HG02943 (cell line): Measurements from ENCODE around the gene PHRF1.
"Not testable (repeated sequence)": the region's sequence is repeated elsewhere in the genome, so short reads cannot be mapped to it uniquely, and the experiment has no call there.

Source experiments
- ATAC-seq: cut with Tn5 transposase; IDR thresholded peaks from one replicate; pipeline ENCODE4 v1.9.1; 2021; ENCODE audit warnings: mild to moderate bottlenecking, low read depth, moderate library complexity; ENCODE audit not compliant: unreplicated experiment

The PHRF1 gene

DNA sequence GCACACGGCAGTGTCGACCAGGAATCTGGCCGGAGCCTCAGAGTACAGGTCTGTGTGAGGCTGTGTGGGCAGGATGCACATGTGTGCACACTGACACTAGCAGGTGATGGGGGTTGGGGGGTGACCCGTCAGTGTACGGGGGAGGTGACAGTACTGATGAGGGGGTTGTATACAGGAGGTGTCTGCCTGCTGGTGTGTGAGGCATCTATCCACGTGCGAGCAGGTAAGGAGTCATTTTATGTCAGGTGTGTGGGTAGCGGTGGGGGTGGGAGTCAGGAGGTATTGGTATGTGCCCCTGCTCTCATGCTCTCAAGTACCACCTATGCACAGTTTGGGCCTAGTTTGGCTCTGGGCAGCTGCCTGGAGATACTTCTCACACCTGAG lies 4.5 kb upstream of the PHRF1 start:
- ATAC-seq = no peak

DNA sequence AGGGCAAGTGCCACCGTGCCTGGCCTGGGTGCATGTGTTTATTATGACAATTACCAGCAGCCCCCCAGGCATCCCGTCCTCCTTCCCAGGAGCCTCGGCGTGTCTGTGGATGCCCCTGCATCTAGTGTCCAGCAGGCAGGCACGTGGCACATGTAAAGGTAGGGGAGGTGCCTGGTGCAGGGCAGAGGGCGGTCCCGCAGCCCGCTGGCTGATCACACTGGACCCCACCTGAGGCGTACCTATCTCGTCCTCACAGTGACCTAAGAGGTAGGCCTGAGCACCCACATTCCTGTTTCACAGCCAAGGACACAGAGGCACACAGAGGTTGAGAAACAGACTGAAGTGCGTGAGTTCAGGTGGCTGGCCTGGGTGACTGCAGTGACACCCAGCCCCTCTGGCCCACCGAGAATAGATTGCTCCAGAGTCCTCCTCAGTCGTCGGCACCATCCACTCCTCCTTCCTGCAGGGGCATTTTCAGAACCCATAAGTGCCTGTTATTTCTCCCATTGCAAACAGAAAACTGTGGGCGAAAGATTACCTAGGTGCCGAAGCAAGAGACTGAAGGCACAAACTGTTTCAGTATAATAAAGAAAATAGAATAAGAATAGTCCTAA lies 3.0 kb upstream of the PHRF1 start:
- no peak for ATAC-seq

DNA sequence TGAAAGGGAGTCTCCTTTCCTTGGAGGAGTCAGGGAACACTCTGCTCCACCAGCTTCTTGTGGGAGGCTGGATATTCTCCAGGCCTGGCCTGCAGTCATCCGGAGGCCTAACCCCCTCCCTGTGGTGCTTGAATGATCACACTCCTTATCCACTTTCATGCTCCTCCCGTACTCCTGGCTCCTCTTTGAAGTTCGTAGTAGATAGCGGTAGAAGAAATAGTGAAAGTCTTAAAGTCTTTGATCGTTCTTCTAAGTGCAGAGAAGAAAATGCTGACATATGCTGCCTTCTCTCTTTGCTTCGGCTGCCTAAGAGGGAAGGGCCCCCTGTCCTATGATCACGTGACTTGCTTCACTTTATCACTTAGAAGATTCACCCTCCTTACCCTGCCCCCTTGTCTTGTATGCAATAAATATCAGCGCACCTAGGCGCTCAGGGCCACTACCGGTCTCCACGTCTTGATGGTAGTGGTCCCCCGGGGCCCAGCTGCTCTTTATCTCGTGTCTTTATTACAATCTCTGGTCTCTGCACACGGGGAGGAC lies 2.2 kb upstream of the PHRF1 start:
- ATAC-seq = not testable (repeated sequence)

DNA sequence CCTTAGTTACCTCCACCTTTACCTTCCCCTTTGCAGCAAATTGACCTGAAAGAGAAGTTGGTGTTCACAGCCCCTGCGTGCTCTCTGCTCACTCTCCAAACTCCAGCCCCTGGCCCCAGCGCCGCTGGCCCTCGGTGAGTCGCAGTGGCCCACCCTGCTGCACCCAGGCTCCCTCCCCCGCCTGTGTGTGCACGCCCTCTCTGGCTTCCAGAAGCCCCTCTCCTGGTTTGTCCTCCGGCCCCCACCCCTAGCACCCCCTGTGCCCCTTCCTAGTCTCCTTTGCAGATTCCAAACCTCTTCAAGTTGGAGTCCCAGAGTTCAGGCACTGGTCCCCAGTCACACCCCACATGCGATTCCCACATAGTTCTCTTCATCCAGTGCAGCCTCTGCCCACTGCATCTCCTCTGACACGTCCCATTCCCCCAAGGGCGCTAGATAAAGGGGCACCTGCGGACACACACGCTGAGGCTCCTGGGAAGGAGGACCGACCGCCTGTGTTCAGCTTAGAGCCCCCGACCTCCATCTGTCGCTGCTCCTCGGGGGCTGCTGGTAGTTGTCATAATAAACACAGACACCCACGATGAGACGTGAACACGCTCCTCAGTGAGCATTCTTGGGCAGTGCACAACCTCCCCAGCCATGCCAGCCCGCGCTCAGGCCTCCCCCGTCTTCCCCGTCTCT lies 1.5 kb upstream of the PHRF1 start:
- no peak for ATAC-seq

DNA sequence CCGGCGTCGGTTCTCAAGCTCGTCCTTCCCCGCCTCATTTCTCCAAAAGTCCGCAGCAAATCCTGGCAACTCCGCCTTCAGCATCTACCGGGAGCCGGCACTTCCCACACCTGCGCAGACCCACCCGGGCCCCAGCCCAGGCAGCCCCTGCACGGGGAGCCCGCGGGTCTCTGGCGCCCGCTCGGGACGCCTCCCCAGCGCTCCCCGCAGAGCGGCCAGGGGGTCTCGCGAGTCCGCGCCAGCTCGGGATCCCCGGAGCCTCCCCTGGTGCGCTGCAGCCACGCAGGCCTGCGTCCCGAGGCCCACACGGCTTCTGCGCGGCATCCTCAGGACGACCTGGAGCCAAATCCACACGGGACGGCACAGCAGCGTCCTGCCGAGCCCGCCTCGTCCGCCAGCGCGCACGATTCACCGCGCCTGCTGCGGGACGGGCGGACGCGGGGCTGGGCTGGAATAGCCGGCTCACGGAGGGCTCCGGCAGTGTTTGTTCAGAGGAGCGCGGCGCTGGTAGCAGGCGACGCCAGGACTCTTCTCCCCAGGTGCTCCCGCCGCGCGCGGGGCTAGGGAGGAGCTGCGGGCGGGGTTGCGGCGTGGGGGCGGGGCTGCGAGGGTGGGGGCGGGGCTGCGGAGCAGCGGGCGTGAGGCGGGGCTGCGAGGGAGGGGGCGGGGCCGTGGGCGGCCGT lies 816 bp upstream of the PHRF1 start:
- peak; percentile 31 for ATAC-seq

DNA sequence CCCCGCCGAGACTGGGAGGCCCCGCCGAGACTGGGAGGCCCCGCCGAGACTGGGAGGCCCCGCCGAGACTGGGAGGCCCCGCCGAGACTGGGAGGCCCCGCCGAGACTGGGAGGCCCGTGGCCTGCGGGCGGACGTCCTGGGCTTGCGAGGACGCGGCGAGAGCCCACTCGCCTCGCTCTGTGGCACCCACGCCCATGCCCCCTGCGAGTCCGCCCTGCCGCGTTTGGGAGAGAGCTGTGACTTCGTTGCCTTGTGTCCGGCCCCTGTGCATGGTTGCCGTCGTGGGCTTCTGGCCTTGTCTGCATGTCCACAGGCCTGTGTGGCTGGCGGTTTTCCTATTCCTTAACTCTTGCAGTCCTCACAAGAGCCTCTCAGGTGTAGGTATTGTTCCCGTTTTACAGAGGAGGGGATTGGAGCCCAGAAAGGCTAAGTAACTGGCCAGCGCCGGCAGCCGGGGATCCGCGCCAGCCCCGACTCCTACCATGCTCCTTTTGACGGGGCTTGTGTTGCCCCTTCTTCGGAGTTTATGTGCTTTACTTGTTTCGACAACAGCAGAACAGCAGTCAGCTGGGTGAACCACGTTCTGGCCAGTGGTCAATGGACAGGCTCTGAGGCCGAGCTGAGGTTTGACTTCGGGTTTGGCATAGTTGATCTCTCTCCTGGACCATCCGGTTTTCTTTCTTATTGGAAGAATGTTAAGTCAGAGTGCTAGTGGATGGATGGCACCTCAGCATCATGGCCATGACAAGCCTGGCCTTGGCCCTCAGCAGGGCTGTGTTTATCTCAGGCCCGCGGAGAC lies 741 bp downstream of the PHRF1 start:
- no peak for ATAC-seq

DNA sequence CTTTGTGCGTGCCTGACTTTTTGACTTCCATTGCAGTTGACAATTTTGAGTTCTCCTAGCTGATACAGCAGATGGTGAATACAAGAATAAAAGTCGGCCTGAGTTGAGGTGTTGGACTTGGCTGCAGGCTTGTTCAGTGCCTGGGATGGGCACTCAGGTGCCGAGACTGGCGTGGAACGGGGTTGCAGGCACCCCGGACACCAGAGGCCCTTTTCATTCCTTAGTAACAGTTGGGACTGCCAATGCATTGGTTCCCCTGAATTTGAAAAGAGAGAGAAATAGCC lies 1.3 kb downstream of the PHRF1 start:
- no peak for ATAC-seq

DNA sequence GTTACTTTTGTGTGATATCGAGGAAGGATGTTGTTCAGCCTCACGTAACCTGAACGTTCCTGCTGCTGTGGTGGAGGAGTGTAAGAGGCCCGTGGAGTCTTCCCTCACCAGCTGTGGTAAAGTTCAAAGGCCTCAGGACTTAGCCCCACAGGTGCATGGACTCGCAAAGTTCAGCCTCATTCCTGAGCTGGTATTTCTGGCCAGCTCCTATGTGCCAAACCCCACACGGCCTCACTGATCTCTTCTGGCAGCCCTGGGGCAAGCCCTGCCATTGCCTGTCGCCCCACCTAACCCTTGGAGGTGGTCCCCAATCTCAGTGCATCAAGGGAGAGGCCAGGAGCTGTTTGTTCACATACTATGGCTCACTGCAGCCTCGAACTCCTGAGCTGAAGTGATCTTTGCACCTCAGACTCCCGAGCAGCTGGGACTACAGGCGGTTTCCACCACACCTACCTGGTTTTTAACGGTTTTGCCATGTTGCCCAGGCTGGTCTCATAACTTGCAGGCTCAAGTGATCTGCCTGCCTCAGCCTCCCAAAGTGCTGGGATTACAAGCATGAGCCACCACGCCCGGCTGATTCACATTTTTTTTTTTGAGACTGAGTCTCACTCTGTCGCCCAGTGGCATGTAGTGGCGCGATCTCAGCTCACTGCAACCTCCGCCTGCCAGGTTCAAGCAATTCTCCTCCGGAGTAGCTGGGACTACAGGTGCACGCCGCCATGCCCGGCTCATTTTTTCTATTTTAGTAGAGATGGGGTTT lies 2.2 kb downstream of the PHRF1 start:
- ATAC-seq = no peak

DNA sequence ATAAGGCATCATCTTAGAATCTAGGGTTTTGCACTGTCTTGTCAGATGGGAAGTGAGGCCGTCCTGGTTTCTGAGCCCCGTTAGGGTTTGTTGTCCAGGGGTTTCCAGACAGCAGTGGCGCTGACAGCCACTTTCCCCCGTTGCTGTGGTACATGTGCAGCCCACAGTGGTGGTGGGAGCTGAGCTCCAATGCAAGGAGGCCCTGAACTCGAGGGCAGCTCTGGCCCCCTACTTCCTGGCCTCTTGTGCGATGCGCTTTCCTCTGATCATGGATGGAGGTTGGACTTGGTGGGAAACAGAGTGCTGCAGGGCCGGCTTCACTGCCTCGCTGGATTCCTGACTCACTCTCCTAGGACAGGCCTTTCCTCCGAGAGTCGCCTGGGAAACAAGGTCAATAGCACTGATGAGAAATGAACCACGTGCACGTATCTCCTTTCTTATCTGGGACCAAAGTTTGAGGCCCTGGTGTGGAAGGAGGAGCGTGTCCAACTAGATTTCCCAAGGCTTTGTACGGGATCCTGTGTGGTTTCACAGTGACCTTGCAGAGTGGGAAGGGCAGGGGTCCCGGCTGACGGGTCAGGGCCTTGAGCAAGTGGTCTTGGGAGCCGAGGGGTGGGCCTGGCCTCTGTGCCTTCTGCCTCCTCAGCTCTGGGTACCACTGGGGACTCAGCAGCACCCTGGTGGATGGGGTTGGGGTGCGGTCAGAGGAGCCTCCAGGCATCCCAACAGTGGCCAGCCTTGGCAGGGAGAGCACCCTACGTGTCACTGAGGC lies 3.7 kb downstream of the PHRF1 start:
- no peak for ATAC-seq

DNA sequence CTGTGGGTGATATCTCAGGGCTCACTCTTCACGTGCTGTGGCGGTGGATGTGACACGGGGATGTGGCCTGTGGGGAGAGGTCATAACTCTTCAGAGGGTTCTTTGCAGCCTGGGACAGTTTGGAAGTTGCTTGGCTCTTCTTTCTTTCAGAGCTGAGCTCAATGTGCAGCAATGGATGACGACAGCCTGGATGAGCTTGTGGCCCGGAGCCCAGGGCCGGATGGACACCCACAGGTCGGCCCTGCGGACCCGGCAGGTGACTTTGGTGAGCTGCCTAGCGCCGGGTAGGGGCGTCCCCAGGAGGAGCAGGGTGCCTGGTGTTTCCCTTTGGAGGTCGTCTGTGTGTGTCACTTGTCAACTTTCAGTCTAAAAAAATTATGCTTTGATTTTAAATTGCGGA lies 5.1 kb downstream of the PHRF1 start:
- ATAC-seq = no peak

DNA sequence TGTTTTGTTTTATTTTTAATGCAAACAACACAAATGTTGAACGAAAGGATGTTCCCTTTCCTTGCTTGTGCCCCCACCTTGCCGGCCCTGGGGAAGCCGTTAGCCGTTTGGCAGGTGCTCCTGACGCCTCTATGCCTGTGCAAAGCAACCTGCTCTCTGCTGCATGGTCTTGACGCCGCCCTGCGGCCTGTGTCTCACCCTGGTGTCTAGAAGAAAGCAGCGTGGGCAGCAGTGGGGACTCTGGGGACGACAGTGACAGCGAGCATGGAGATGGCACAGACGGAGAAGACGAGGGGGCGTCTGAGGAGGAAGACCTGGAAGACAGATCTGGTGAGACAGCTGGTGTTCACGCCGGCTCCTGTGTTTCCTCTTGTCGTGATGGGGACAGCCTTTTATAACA lies 5.5 kb downstream of the PHRF1 start:
- no peak for ATAC-seq

DNA sequence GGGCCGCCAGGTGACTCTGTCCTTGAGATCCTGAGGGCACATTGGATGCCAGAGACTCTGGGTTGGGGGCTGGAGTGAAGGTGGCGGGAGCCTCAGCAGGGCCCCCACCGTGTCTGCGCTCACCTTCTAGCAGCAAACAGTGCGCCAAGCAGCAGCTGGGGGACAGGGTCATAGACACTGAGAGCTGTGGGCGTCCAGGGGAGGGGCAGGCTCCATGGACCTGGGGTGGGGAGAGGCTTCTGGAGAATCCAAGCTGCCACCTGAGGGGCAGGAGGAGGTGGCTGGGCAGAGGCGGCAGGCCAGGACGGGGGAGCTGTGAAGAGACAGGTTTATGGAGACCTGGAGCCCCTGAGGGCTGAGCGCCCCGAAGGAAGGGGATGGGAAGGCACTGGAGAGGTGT lies 8.0 kb downstream of the PHRF1 start:
- ATAC-seq = no peak

DNA sequence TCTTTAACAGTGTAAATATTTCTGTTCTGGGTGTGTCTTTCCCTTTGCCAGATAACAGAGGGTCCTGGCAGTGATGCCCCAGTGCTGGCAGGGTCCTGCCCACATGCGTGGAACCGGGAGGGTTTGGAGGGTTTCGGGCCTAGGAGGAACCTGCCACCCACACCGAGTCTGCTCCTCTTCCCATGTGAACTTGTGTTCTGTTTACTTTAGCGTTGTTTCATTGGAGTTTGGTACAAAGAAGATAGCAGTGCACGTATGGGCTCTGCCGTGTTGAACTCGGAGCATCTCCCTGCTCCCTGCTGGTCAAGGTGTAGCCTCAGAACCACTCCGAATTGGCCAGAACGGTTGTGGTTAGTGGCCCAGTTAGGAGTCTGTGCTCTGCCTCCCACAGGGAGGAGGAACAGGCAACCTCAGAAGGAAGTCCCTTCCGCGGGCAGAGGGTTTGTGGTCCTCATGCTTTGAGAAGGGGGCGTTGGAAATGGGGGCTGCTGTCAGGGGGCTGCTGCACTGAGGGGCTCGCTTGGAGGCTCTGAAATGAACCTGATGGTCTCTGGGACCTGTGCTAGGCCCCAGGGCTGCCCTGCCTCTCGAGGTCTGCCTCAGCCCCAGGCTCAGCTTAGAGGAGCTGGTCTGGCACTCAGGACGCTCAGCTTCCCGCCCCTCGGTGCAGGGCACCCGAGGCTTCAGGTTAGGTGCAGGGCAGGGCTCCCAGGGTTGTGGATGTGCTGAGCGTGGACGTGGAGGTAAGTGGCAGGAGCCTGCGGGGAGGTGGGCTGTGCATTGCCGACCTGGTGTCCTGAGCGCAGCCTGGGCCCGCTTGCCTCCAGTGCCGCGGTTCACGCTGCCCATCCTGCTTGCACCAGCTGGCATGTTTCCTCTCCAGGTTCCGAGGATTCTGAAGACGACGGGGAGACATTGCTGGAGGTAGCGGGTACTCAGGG lies 10.4 kb downstream of the PHRF1 start:
- no peak for ATAC-seq

DNA sequence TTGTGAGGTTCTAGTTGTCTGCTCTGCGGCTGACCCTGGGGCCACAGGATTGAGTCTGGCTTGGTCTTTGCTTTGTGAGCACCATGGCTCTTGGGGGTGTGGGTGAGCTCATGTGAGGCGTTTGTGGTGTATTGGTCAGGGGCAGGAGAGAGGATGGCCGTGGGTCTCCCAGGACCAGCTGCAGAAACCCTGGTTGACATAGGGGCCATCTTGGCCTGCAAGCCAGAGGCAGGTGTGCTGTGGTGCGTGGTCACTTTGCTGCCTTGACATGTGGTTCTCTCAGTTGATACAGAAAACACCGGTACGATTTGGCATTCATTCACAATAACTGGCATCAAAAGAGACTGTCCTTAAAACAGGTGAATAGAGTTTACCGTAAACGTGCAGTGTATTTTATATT lies 11.3 kb downstream of the PHRF1 start:
- ATAC-seq = no peak

DNA sequence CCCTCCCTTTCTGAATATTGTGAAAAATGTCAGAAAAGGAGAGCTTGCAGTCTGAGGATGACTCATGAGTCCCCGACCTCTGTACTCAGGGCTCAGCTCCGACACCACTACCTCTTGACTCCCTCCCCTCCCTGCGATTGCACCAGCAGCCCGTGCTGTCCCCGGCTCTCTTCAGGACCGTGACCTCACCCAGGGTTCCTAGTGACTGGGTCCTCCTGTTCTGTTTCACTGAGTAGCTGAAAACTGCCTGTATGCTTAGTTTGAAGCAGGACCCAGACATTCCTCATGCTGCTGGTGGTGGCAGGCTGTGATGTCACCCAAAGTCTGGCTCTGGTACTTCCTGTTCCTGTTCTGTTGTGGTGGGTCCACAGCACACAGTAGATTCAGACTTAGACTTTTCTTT lies 11.7 kb downstream of the PHRF1 start:
- no peak for ATAC-seq

DNA sequence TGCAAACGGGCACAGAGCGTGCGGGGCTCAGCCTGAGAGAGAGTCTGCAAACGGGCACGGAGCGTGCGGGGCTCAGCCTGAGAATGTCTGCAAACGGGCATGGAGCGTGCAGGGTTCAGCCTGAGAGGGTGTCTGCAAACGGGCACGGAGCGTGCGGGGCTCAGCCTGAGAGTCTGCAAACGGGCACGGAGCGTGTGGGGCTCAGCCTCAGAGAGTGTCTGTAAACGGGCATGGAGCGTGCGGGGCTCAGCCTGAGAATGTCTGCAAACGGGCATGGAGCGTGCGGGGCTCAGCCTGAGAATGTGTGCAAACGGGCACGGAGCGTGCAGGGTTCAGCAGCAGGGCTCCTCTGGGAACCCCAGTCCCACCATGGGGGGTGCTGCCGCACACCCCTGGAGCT lies 13.5 kb downstream of the PHRF1 start:
- no peak for ATAC-seq

DNA sequence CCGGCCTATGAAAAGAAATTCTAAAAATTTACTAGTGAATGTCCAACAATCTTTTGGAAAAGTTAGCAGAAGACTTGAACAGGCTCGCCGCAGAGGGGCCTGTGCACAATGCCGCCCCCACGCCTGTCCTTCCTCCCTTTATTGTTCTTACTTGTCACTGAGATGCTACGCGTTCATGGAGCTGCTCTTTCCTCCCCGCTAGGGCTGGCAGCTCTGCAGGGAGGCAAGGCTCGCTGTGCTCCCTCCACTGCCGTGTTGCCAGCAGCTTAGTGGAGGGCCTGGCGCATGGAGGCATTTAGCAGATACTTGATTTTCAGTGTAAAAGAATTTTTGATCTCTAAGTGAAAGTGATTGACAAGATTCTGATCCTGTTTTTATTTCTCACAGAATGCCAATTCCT lies 14.7 kb downstream of the PHRF1 start:
- no peak for ATAC-seq

DNA sequence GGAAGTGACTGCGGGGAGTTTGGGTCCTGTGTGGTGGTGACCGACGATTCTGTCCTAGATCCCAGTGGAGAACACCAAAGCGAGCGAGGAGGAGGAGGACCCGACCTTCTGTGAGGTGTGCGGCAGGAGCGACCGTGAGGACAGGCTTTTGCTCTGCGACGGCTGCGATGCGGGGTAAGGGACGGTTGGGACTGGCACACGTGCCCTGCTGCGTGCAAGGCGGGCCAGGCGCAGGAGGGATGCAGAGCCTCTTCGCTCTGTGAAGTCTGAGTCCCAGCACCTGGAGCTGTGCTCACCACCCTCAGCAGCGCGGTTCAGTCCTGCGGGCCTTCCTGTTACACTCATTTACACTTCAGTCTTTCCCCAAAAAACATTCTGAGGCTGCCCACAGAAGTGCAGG lies 16.2 kb downstream of the PHRF1 start:
- no peak for ATAC-seq

DNA sequence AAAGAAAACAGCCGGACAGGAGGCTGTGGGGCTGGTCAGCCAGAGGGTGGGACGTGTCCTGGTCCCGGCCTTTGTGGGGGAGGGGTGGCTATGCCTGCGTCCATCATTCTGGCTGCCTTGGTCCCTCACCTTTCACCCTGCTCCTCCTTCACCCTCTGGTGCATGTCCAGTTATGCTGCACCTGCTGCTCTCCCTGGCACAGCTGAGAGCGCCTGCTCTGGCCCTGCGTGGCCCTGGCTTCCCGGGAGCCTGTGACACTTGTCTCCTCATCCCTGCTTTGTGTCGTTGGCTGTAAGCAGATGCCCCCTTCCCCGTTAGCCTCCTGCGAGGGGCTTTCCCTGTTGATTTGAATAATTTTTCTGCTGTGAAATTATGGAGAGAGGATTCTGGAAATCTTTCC lies 16.6 kb downstream of the PHRF1 start:
- ATAC-seq = no peak
